K562 (cell line): Measurements from ENCODE around the gene ANP32B. TPM values are rescaled to one million over a fixed set of nuclear protein-coding genes. Genes with fewer than 3 reads are reported as not detected.

Experiments
- BCOR ChIP-seq: fragments of 450-650 bp; IDR thresholded peaks from 2 replicates; pipeline ENCODE4 v1.6.1; 2016
- BRD4 ChIP-seq: fragments of 200-600 bp; sonication (generic); IDR thresholded peaks from 2 replicates; pipeline ENCODE4 v1.6.1; 2017; ENCODE audit warnings: inconsistent platforms
- C11orf30 ChIP-seq: fragments of 450-650 bp; IDR thresholded peaks from 2 replicates; pipeline ENCODE4 v1.6.1; 2016; ENCODE audit warnings: low read depth, mild to moderate bottlenecking
- CBFB ChIP-seq: sonication (generic); formaldehyde crosslinking; IDR thresholded peaks from 2 replicates; pipeline ENCODE4 v1.4.0; 2020; ENCODE audit warnings: mild to moderate bottlenecking, missing genetic modification reagents
- CREBBP ChIP-seq: IDR thresholded peaks from one replicate; pipeline ENCODE4 v1.6.1; 2012; ENCODE audit warnings: low read depth, mild to moderate bottlenecking, control low read depth, inconsistent platforms, low read length
- CREM ChIP-seq: IDR thresholded peaks from 2 replicates; pipeline ENCODE4 v1.6.1; 2014; ENCODE audit warnings: antibody characterized with exemption, low read depth
- E2F1 ChIP-seq: sonication (generic); formaldehyde crosslinking; IDR thresholded peaks from 2 replicates; pipeline ENCODE4 v1.8.1; 2023; ENCODE audit warnings: mild to moderate bottlenecking, missing genetic modification reagents, moderate library complexity
- EHMT2 ChIP-seq: fragments of 450-650 bp; IDR thresholded peaks from 2 replicates; pipeline ENCODE4 v1.6.1; 2018; ENCODE audit warnings: antibody characterized with exemption
- FOSL1 ChIP-seq: fragments of 200-800 bp; sonication (Bioruptor generic); conservative IDR thresholded peaks from 2 replicates; pipeline ENCODE4 v1.6.1; 2016; ENCODE audit warnings: missing genetic modification characterization, missing compliant biosample characterization
- FOXJ2 ChIP-seq: fragments of 200-800 bp; sonication (Bioruptor generic); IDR thresholded peaks from 2 replicates; pipeline ENCODE4 v1.6.1; 2016; ENCODE audit warnings: missing genetic modification characterization, missing compliant biosample characterization
- HDAC2 ChIP-seq: fragments of 450-650 bp; IDR thresholded peaks from 2 replicates; pipeline ENCODE4 v1.6.1; 2016; ENCODE audit warnings: mild to moderate bottlenecking
- NCOR1 ChIP-seq: fragments of 450-650 bp; IDR thresholded peaks from 2 replicates; pipeline ENCODE4 v1.6.1; 2016; ENCODE audit warnings: mild to moderate bottlenecking, moderate library complexity
- PBX2 ChIP-seq, 2 experiments: IDR thresholded peaks in 1 of 2; conservative IDR thresholded peaks in 1 of 2; 2 replicates each; pipeline ENCODE4 v1.6.1; 2016; ENCODE audit warnings: low read depth in 2 of 2, mild to moderate bottlenecking in 1 of 2, missing compliant biosample characterization in 1 of 2, missing genetic modification characterization in 1 of 2, moderate library complexity in 1 of 2
- SMARCE1 ChIP-seq: fragments of 450-650 bp; IDR thresholded peaks from 2 replicates; pipeline ENCODE4 v1.7.1; 2016; ENCODE audit warnings: mild to moderate bottlenecking
- ZNF146 ChIP-seq: IDR thresholded peaks from one replicate; pipeline ENCODE4 v1.6.1; 2018; ENCODE audit warnings: missing compliant biosample characterization; ENCODE audit not compliant: unreplicated experiment
- ZNF354B ChIP-seq: fragments of 250-450 bp; sonication (Bioruptor Pico); IDR thresholded peaks from 2 replicates; pipeline ENCODE4 v1.4.0; 2020
- polyA plus RNA-seq, 8 experiments: library from polyadenylated mRNA; depleted of rRNA in 4 of 8; stranded (reverse) in 5 of 8; unstranded in 3 of 8; fragments of >200 nt; fragmentation: Nextera tagmentation in 2 of 8; fragmentation: Illumina TruSeq in 1 of 8; extraction: Ambion mirVana in 2 of 8; extraction: Trizol in 1 of 8; gene quantifications; 2 replicates each; pipeline versions ENCODE4 v1.2.1 to v1.2.3, GENCODE V29; 2011 to 2014; ENCODE audit warnings: inconsistent platforms in 1 of 8, missing spikeins in 1 of 8
- total RNA-seq, 7 experiments: library from RNA; depleted of rRNA in 6 of 7; stranded (reverse); fragments of >200 nt in 6 of 7; fragmentation: Illumina TruSeq in 2 of 7; extraction: Trizol in 2 of 7; gene quantifications; 2 replicates each; pipeline versions ENCODE4 v1.2.1 to v1.2.3, GENCODE V29; 2011 to 2021; ENCODE audit warnings: low replicate concordance in 1 of 7
- TF ChIP-seq, protein P1 (sequence below), 2 experiments: fragments of 450-650 bp; IDR thresholded peaks; 2 replicates each; pipeline ENCODE4 v1.6.1; 2016

The ANP32B gene
- total and polyA plus RNA-seq, 9 of the 15 experiments (the other 6 are each of a cell fraction or from before 2014, with no cell fraction given) = 68.9 to 815 (median 141) TPM

DNA sequence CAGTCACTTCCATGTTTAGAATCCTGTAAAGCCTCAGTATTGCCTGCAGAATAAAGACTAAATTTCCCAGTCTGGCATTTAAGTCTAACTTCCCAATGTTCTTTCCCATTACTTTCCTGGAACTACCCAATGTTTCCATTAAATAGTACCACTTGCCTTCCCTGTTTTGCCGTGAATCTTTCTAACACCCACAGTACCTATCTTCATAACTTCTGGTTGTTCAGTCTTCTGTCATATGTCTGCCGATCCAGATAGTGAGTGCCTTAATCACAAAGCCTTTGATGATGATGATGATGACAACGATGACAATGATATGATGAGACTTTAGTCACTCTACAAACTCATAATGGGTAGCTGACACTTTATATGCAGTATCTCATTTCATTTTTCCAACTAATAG, 38.5 kb upstream of the ANP32B start (continued):
- TF ChIP-seq PBX2 (CRISPR knock-in tag; IDR thresholded peaks at IDR 0.05; ENCODE audit: low read depth) (no peak), PBX2 (tag; conservative IDR thresholded peaks at IDR 0.05; ENCODE audit: low read depth) (peak; percentile 51; the same call in 1 of the 2 replicates), EHMT2 (0 out of 2 replicates have a peak, but pooled peaks have one; percentile 15), E2F1 (CRISPR knock-in tag) (no peak), FOSL1 (tag) (peak; percentile 48), ZNF146 (no peak), CREBBP (no peak), HDAC2 (peak; percentile 31; the same call in 1 of the 2 replicates), ZNF354B (CRISPR knock-in tag) (no peak), BRD4 (no peak), BCOR (peak; percentile 36; the same call in 1 of the 2 replicates), CBFB (CRISPR knock-in tag) (no peak), CREM (peak; percentile 45), C11orf30 (no peak), FOXJ2 (tag) (no peak), SMARCE1 (peak; percentile 54; the same call in 1 of the 2 replicates), NCOR1 (peak; percentile 44)
- TF ChIP-seq, protein P1, sequence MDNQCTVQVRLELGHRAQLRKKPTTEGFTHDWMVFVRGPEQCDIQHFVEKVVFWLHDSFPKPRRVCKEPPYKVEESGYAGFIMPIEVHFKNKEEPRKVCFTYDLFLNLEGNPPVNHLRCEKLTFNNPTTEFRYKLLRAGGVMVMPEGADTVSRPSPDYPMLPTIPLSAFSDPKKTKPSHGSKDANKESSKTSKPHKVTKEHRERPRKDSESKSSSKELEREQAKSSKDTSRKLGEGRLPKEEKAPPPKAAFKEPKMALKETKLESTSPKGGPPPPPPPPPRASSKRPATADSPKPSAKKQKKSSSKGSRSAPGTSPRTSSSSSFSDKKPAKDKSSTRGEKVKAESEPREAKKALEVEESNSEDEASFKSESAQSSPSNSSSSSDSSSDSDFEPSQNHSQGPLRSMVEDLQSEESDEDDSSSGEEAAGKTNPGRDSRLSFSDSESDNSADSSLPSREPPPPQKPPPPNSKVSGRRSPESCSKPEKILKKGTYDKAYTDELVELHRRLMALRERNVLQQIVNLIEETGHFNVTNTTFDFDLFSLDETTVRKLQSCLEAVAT (IDR thresholded peaks at IDR 0.05) = peak in 1 of 2 experiments; percentile 22; a peak in 1 of 4 replicates
